Sigmoid colon (tissue), 3 donors: ENCODE data around the gene SUPT3H.

Experiments
- CTCF ChIP-seq, 4 experiments: fragments of 450-650 bp in 3 of 4; fragments of 200-600 bp in 1 of 4; IDR thresholded peaks; one replicate each; pipeline ENCODE4 v1.5.1; 2016 to 2019; ENCODE audit warnings: antibody characterized with exemption in 4 of 4, mild to moderate bottlenecking in 3 of 4, moderate library complexity in 2 of 4
- POLR2A ChIP-seq, 2 donors: fragments of 450-650 bp; IDR thresholded peaks; one replicate each; pipeline ENCODE4 v1.6.1; 2016; ENCODE audit warnings: antibody characterized with exemption in 2 of 2, mild to moderate bottlenecking in 2 of 2, moderate library complexity in 2 of 2

- TF ChIP-seq CTCF (IDR thresholded peaks at IDR 0.05): no peak
- TF ChIP-seq POLR2A (IDR thresholded peaks at IDR 0.05): no peak
Measured at GRCh38 chr6:45323656-45324224, 54.0 kb downstream of the SUPT3H start.
